B cell (primary cell): ENCODE measurements around the gene KCNT1. TPM values are rescaled to one million over a fixed set of nuclear protein-coding genes. Genes with fewer than 3 reads are reported as not detected.

Experiments
- ATAC-seq: fragments of 200-7000 bp; cut with Tn5 transposase; one replicate; pipeline ENCODE4 v1.10.0; 2021; ENCODE audit warnings: low read depth, mild to moderate bottlenecking, moderate number of reproducible peaks, moderate library complexity
- CTCF ChIA-PET: fragments of 350-600 bp; sonication (Branson Sonifier 250); formaldehyde crosslinking; loops from one replicate; lab custom pipeline; 2021; ENCODE audit warnings: antibody characterized with exemption, inconsistent platforms; lab: Charles Lee
- POLR2A ChIA-PET: fragments of 350-600 bp; sonication (Branson Sonifier 250); formaldehyde crosslinking; loops from one replicate; lab custom pipeline; 2021; ENCODE audit warnings: antibody characterized with exemption; lab: Charles Lee
- DNase-seq: peaks from one replicate; pipeline ENCODE4 v3.0.0; 2013
- H2AFZ ChIP-seq: 2 replicates; pipeline ENCODE4 v1.6.1; 2012; ENCODE audit warnings: mild to moderate bottlenecking, low read depth, low read length; ENCODE audit not compliant: insufficient read depth, poor library complexity, severe bottlenecking
- H3K27ac ChIP-seq, 2 donors: 1 replicate in 1 of 2; 2 replicates in 1 of 2; pipeline ENCODE4 v1.5.1; 2012 to 2013; ENCODE audit warnings: low read length in 2 of 2, mild to moderate bottlenecking in 2 of 2, moderate library complexity in 1 of 2
- H3K27me3 ChIP-seq, 4 experiments: fragments of 200-600 bp in 1 of 4; sonication (generic) in 1 of 4; replicated peaks in 1 of 4; 1 replicate in 2 of 4; 2 replicates in 2 of 4; pipeline versions ENCODE4 v1.6.1 to v1.7.0; 2013 to 2016; ENCODE audit warnings: low read length in 3 of 4, mild to moderate bottlenecking in 2 of 4, mixed read lengths in 1 of 4, moderate library complexity in 1 of 4; ENCODE audit not compliant: insufficient read depth in 4 of 4, control insufficient read depth in 3 of 4; ENCODE audit errors: control extremely low read depth in 1 of 4
- H3K36me3 ChIP-seq, 2 experiments: replicated peaks in 1 of 2; 1 replicate in 1 of 2; 2 replicates in 1 of 2; pipeline versions ENCODE4 v1.6.1 to v1.7.1; 2013; ENCODE audit warnings: low read length in 1 of 2; ENCODE audit not compliant: insufficient read depth in 2 of 2, control insufficient read depth in 1 of 2; ENCODE audit errors: control extremely low read depth in 1 of 2, extremely low read depth in 1 of 2
- H3K4me1 ChIP-seq, 2 donors: fragments of 200-600 bp in 1 of 2; sonication (generic) in 1 of 2; 1 replicate in 1 of 2; 2 replicates in 1 of 2; pipeline versions ENCODE4 v1.5.1 to v1.6.1; 2013 to 2017; ENCODE audit warnings: low read length in 2 of 2; ENCODE audit not compliant: control insufficient read depth in 2 of 2, insufficient read depth in 2 of 2
- H3K4me2 ChIP-seq: replicated peaks from 2 replicates; pipeline ENCODE3; 2012; ENCODE audit warnings: mild to moderate bottlenecking, low read depth, low read length; ENCODE audit not compliant: poor library complexity, severe bottlenecking
- H3K4me3 ChIP-seq, 5 experiments: fragments of 200-600 bp in 1 of 5; sonication (generic) in 1 of 5; 1 replicate in 3 of 5; 2 replicates in 2 of 5; pipeline versions ENCODE4 v1.5.1 to v1.7.0; 2011 to 2016; ENCODE audit warnings: low read length in 4 of 5, mild to moderate bottlenecking in 4 of 5, low read depth in 2 of 5, control low read depth in 1 of 5, moderate library complexity in 1 of 5; ENCODE audit not compliant: insufficient read depth in 1 of 5; ENCODE audit errors: control extremely low read depth in 1 of 5, extremely low read depth in 1 of 5
- H3K79me2 ChIP-seq: fragments of 200-600 bp; sonication (generic); one replicate; pipeline ENCODE4 v1.6.0; 2016; ENCODE audit warnings: low read length; ENCODE audit not compliant: control insufficient read depth, insufficient read depth
- H3K9ac ChIP-seq: fragments of 200-600 bp; sonication (generic); 2 replicates; pipeline ENCODE4 v1.6.1; 2017; ENCODE audit warnings: mild to moderate bottlenecking, low read length, moderate library complexity
- H3K9me3 ChIP-seq, 3 donors: one replicate each; pipeline versions ENCODE4 v1.6.1 to v1.7.1; 2013; ENCODE audit warnings: low read length in 2 of 3; ENCODE audit not compliant: control insufficient read depth in 2 of 3, insufficient read depth in 1 of 3; ENCODE audit errors: control extremely low read depth in 1 of 3
- H4K20me1 ChIP-seq: 2 replicates; pipeline ENCODE4 v1.6.0; 2012; ENCODE audit warnings: mild to moderate bottlenecking, low read length; ENCODE audit not compliant: insufficient read depth, control insufficient read depth, poor library complexity, severe bottlenecking
- H3K27ac Mint-ChIP-seq: one replicate; pipeline ENCODE4 v1.8.0; 2021; ENCODE audit warnings: mixed read lengths
- H3K27me3 Mint-ChIP-seq: one replicate; pipeline ENCODE4 v1.8.0; 2021; ENCODE audit warnings: mixed read lengths
- H3K4me1 Mint-ChIP-seq: one replicate; pipeline ENCODE4 v1.8.0; 2021; ENCODE audit warnings: mixed read lengths
- H3K4me3 Mint-ChIP-seq: one replicate; pipeline ENCODE4 v1.8.0; 2021; ENCODE audit warnings: mixed read lengths
- H3K9me3 Mint-ChIP-seq: one replicate; pipeline ENCODE4 v1.8.0; 2022; ENCODE audit warnings: mixed read lengths; ENCODE audit not compliant: insufficient read depth
- EZH2 ChIP-seq: IDR thresholded peaks from 2 replicates; pipeline ENCODE4 v1.6.1; 2012; ENCODE audit warnings: borderline replicate concordance, low read depth, mild to moderate bottlenecking, moderate library complexity, low read length; ENCODE audit not compliant: insufficient read depth, poor library complexity, severe bottlenecking
- WGBS: methylation state at CpG from one replicate; pipeline ENCODE4 v1.1.5; 2013; ENCODE audit warnings: missing lambda C conversion rate; ENCODE audit not compliant: insufficient coverage; 5-methylcytosine and 5-hydroxymethylcytosine counted together
- intact Hi-C: fragments of 100-400 bp; cut with micrococcal nuclease; formaldehyde crosslinking; loops from one replicate; pipeline ENCODE4 v1.10.0; 2022
- polyA plus RNA-seq: library from polyadenylated mRNA; depleted of rRNA; stranded (reverse); fragments of >200 nt; gene quantifications from 2 replicates; pipeline ENCODE4 v1.2.3, GENCODE V29; 2012
- total RNA-seq, 2 donors: library from RNA; stranded (reverse); fragments of 120-200 nt in 1 of 2; gene quantifications; 1 replicate in 1 of 2; 2 replicates in 1 of 2; pipeline versions ENCODE4 v1.2.3 to v1.2.4, GENCODE V29; 2013 to 2022
- TF ChIP-seq, protein P1 (sequence below): fragments of 200-600 bp; IDR thresholded peaks from one replicate; pipeline ENCODE4 v1.8.0; 2022; ENCODE audit warnings: antibody characterized with exemption, mild to moderate bottlenecking

KCNT1 gene
- total and polyA plus RNA-seq, 2 donors (not counting 1 experiment from before 2014, with no cell fraction given): not detected

- H3K4me3 ChIP-seq: no peak overlapping the region
- no peaks in the 10 kb centered on the region for H3K36me3 ChIP-seq
- H3K4me1 ChIP-seq: no peaks in the 10 kb centered on the region
- H3K79me2 ChIP-seq: no peaks in the 10 kb centered on the region
- DNase-seq: no peak
- intact Hi-C loops: no loop called here
- no peak for ATAC-seq
- peaks cover 3% of the 10 kb centered on the region for H3K27me3 Mint-ChIP-seq
- no peak overlapping the region for H3K27ac Mint-ChIP-seq
- peaks cover 0 to 3% (median 0%) of the 10 kb centered on the region in 3 donors for H3K9me3 ChIP-seq
- no peak overlapping the region for H2AFZ ChIP-seq
- WGBS: 84% methylated on average over 10 of the region's 10 CpGs
- H4K20me1 ChIP-seq: no peaks in the 10 kb centered on the region
- H3K4me2 ChIP-seq: no peak overlapping the region
- CTCF ChIA-PET: no interaction called here
- H3K27me3 ChIP-seq: no peaks in the 10 kb centered on the region
- H3K4me3 Mint-ChIP-seq: no peak overlapping the region
- H3K4me1 Mint-ChIP-seq: no peaks in the 10 kb centered on the region
- H3K27ac ChIP-seq: no peak overlapping the region
- no peaks in the 10 kb centered on the region for H3K9me3 Mint-ChIP-seq
- POLR2A ChIA-PET: no interaction called here
- TF ChIP-seq, protein P1, sequence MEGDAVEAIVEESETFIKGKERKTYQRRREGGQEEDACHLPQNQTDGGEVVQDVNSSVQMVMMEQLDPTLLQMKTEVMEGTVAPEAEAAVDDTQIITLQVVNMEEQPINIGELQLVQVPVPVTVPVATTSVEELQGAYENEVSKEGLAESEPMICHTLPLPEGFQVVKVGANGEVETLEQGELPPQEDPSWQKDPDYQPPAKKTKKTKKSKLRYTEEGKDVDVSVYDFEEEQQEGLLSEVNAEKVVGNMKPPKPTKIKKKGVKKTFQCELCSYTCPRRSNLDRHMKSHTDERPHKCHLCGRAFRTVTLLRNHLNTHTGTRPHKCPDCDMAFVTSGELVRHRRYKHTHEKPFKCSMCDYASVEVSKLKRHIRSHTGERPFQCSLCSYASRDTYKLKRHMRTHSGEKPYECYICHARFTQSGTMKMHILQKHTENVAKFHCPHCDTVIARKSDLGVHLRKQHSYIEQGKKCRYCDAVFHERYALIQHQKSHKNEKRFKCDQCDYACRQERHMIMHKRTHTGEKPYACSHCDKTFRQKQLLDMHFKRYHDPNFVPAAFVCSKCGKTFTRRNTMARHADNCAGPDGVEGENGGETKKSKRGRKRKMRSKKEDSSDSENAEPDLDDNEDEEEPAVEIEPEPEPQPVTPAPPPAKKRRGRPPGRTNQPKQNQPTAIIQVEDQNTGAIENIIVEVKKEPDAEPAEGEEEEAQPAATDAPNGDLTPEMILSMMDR: no peak
- no peak for TF ChIP-seq EZH2
- H3K9ac ChIP-seq: no peak overlapping the region
Measured at GRCh38 chr9:135798263-135798585, 96.2 kb downstream of the KCNT1 start.

DNA sequence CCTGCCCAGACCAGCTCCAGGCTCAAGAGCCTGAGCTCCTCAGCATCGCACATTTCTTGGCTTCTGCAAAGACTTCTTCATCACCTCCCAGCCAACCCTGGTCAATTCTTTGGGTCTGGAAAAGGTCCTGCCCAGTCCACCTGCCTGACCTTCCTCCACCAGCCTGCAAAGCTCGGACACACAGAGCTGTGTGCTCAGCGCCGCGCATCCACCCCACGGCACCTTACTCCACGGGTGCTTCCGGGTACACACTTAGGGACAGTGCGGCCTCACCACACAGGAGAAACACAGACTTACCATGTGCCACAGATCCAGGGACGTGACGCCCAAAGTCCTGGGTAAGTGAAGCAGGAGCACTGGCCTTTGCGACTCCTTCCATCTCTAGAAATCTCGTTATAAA is 97.3 kb downstream of the KCNT1 start:
- Histone ChIP-seq H3K4me1 (no peaks in the 10 kb centered on the region), H3K79me2 (no peaks in the 10 kb centered on the region), H3K36me3 (no peaks in the 10 kb centered on the region), H3K4me2 (no peak overlapping the region), H4K20me1 (no peaks in the 10 kb centered on the region), H3K27ac (no peak overlapping the region), H3K27me3 (no peaks in the 10 kb centered on the region), H3K4me3 (no peak overlapping the region), H3K9ac (no peak overlapping the region), H2AFZ (no peak overlapping the region), H3K9me3 (peaks cover 0 to 3% (median 0%) of the 10 kb centered on the region in 3 donors)
- ChIA-PET CTCF (no interaction called here), POLR2A (interaction anchor here (0.6 kb wide), 1 partner anchor 829 kb away, joined by 3 read pairs; no protein-coding TSS in a partner anchor)
- ATAC-seq: no peak
- DNase-seq: no peak
- Mint-ChIP-seq H3K4me1 (no peaks in the 10 kb centered on the region), H3K9me3 (no peaks in the 10 kb centered on the region), H3K27me3 (peaks cover 3% of the 10 kb centered on the region), H3K27ac (no peak overlapping the region), H3K4me3 (no peak overlapping the region)
- TF ChIP-seq, protein P1: no peak
- intact Hi-C loops: no loop called here
- WGBS: 95% methylated on average over 8 of the region's 13 CpGs
